K562 (cell line): Measurements from ENCODE around the gene POMP.

Experiments
- EP300 ChIP-seq: IDR thresholded peaks from 2 replicates; pipeline ENCODE4 v1.6.1; 2012; ENCODE audit warnings: low read length, improper control_type of control experiment
- TOE1 ChIP-seq, 2 experiments: fragments of 450-650 bp in 1 of 2; sonication (generic) in 1 of 2; formaldehyde crosslinking in 1 of 2; IDR thresholded peaks; 2 replicates each; pipeline versions ENCODE4 v1.7.1 to v1.8.0; 2016 to 2022; ENCODE audit warnings: borderline replicate concordance in 2 of 2, mild to moderate bottlenecking in 2 of 2, antibody characterized with exemption in 1 of 2, inconsistent platforms in 1 of 2, low read depth in 1 of 2, missing genetic modification reagents in 1 of 2, moderate library complexity in 1 of 2
- ZBTB1 ChIP-seq: sonication (generic); formaldehyde crosslinking; IDR thresholded peaks from 2 replicates; pipeline ENCODE4 v1.8.1; 2023; ENCODE audit warnings: missing genetic modification reagents, low read depth, mild to moderate bottlenecking, borderline replicate concordance
- ZNF217 ChIP-seq: sonication (generic); formaldehyde crosslinking; IDR thresholded peaks from 2 replicates; pipeline ENCODE4 v1.8.0; 2022; ENCODE audit warnings: mild to moderate bottlenecking, missing genetic modification reagents
- TF ChIP-seq, protein P1 (sequence below), 3 experiments: IDR thresholded peaks in 2 of 3; conservative IDR thresholded peaks in 1 of 3; 2 replicates each; pipeline ENCODE4 v1.5.1; 2011 to 2012; ENCODE audit warnings: low read length in 3 of 3, mild to moderate bottlenecking in 3 of 3, control low read depth in 2 of 3, improper control_type of control experiment in 1 of 3, inconsistent platforms in 1 of 3, low read depth in 1 of 3, mixed read lengths in 1 of 3, moderate library complexity in 1 of 3; ENCODE audit not compliant: insufficient read depth in 2 of 3
- TF ChIP-seq, protein P2 (sequence below): sonication (generic); formaldehyde crosslinking; IDR thresholded peaks from 2 replicates; pipeline ENCODE4 v1.8.0; 2022; ENCODE audit warnings: mild to moderate bottlenecking, low read depth, missing genetic modification reagents
- TF ChIP-seq, protein P3 (sequence below): sonication (generic); formaldehyde crosslinking; IDR thresholded peaks from 2 replicates; pipeline ENCODE4 v1.9.0; 2022; ENCODE audit warnings: mild to moderate bottlenecking, missing genetic modification reagents

DNA sequence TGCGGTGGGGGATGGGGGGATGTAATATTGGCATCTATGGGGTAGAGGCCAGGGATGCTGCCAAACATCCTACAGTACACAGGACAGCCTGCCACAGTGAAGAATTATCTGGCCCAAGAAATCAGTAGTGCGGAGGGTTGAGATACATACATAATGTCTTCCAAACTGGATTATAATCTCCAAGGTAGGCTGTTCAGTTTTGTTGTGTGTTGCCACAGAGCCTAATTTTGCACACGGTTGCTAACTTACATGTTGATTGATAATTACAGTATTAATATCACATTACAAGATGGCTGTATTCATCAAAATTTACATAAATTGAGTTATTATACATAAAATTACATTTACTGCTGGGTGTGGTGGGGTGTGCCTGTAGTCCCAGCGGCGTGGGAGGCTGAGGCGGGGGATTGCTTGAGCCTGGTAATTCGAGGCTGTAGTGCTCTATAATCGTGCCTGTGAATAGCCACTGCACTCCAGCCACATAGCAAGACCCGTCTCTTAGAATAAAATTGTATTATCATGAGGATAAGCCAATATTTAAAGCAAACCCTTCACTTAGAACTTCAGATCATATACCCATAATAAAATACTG lies 8.1 kb downstream of the POMP start:
- no peak for TF ChIP-seq ZBTB1 (CRISPR knock-in tag)
- no peak for TF ChIP-seq TOE1 (IDR thresholded peaks at IDR 0.05; ENCODE audit: borderline replicate concordance)
- TF ChIP-seq TOE1 (CRISPR knock-in tag; IDR thresholded peaks at IDR 0.05; ENCODE audit: borderline replicate concordance, low read depth) = no peak
- TF ChIP-seq, protein P1, sequence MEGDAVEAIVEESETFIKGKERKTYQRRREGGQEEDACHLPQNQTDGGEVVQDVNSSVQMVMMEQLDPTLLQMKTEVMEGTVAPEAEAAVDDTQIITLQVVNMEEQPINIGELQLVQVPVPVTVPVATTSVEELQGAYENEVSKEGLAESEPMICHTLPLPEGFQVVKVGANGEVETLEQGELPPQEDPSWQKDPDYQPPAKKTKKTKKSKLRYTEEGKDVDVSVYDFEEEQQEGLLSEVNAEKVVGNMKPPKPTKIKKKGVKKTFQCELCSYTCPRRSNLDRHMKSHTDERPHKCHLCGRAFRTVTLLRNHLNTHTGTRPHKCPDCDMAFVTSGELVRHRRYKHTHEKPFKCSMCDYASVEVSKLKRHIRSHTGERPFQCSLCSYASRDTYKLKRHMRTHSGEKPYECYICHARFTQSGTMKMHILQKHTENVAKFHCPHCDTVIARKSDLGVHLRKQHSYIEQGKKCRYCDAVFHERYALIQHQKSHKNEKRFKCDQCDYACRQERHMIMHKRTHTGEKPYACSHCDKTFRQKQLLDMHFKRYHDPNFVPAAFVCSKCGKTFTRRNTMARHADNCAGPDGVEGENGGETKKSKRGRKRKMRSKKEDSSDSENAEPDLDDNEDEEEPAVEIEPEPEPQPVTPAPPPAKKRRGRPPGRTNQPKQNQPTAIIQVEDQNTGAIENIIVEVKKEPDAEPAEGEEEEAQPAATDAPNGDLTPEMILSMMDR (IDR thresholded peaks at IDR 0.05 in 2 of 3, conservative IDR thresholded peaks at IDR 0.05 in 1 of 3; ENCODE audit: insufficient read depth in 2 of 3, low read depth in 1 of 3, low read length in 3 of 3) = no peak
- TF ChIP-seq, protein P2, sequence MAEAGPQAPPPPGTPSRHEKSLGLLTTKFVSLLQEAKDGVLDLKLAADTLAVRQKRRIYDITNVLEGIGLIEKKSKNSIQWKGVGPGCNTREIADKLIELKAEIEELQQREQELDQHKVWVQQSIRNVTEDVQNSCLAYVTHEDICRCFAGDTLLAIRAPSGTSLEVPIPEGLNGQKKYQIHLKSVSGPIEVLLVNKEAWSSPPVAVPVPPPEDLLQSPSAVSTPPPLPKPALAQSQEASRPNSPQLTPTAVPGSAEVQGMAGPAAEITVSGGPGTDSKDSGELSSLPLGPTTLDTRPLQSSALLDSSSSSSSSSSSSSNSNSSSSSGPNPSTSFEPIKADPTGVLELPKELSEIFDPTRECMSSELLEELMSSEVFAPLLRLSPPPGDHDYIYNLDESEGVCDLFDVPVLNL (CRISPR knock-in tag) = no peak
- TF ChIP-seq ZNF217 = no peak
- TF ChIP-seq, protein P3, sequence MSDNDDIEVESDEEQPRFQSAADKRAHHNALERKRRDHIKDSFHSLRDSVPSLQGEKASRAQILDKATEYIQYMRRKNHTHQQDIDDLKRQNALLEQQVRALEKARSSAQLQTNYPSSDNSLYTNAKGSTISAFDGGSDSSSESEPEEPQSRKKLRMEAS (CRISPR knock-in tag) = no peak
- TF ChIP-seq EP300 = no peak
